ENCODE results near the gene ANKEF1.
"Not testable (repeated sequence)": the region's sequence is repeated elsewhere in the genome, so short reads cannot be mapped to it uniquely, and the experiment has no call there.

Gene ANKEF1

DNA sequence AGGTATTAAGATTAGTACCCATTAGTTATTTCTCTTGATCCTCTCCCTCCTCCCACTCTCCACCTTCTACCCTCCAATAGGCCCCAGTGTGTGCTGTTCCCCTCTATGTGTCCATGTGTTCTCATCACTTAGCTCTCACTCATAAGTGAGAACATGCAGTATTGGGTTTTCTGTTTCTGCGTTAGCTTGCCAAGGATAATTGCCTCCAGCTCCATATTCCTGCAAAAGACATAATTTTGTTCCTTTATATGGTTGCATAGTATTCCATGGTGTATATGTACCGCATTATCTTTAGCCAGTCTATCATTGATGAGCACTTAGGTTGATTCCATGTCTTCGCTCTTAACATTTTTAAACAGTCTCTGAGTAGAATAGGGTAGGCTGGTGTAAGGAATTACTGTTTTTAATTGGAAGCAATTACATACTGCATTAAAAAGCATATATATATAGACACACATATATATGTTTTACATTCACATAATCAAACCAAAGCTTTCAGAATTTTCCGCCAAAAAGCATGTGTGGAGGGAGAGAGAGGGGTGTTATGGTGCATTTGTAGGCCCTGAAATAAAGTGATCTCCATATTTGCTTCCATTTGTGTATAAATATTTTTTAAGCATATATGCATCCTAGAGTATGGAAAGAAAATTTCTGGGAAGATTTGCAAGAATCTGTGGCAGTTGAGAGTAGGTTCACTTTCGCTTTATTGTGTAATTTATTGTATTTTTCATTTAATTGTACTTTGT, 709 bp upstream of the ANKEF1 start:
- DNase-seq, result no peak

DNA sequence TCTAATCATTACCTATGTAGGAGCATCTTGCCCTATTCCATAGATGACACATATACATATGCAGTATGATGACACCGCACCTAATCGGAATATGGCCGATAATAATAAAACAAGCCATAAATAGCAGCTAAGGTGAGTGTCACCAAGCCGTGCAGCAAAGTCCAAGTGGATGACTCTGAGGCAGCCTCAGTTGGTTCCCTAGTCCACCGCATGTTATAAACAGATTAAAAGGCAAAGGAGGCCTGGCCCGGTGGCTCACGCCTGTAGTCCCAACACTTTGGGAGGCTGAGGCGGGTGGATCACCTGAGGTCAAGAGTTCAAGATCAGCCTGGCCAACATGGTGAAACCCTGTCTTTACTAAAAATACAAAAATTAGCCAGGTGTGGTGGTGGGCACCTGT, 1.5 kb downstream of the ANKEF1 start:
- not testable (repeated sequence) for DNase-seq

DNA sequence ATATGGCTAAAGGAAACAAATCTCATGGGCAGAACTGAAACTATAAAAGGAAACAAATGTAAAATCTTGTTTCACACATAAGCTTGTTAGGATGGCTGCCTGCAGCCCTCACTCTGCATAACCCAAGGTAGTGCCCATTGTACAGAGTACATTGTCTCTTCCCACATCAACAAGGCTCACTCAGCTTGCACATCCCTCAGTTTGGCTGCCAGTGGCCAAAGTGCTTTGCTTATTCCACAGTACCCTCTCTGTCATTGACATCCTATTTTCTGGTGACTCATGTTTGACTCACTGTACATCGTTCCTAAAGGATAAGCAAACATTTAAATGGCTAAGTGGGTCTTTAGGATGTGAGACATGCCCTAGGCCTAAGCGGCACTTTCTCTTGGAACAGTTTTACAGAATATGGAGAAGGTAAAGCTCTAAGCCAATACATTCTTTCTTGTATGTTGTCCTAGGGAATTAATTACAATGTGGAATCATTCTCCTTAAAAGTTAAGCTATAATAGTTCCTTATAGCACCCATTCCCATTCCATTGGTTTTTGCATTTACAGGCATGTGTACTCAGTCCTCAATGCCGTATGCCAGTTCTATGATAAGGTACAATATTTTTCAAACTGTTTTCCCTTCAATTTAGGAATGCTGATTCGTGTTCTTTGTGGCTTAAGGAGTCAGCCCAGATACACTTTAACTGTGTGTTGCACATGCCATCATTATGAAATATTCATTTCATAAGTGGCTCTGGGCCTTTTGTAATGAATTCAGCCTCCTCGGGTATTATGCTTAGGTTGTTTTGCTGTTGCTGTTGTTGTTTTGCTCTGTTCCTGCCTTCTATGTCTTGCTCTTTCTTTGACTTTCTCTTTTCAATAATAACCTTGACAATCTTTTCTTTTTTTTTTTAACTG, 5.5 kb downstream of the ANKEF1 start:
- DNase-seq, result peak; percentile 60 to 78

DNA sequence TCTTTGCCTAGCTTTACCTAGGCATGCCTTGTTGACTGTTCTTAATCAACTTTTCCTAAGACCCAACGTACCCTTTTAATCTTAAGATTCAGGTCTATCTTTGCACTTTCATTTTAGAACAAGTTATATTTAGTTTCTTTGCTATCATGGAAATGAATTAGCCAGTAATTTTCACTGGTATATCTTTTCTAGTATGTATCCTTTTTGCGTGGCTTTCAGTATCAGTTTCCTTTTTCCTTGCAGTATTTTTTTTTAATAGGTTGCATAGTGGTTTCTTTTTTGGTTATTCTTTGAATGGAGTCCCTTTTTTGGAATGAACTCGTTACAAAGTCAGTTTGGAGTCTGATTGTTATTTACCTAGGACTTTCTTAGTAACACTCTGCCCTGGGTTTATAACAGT, 7.3 kb downstream of the ANKEF1 start:
- no peak for DNase-seq

DNA sequence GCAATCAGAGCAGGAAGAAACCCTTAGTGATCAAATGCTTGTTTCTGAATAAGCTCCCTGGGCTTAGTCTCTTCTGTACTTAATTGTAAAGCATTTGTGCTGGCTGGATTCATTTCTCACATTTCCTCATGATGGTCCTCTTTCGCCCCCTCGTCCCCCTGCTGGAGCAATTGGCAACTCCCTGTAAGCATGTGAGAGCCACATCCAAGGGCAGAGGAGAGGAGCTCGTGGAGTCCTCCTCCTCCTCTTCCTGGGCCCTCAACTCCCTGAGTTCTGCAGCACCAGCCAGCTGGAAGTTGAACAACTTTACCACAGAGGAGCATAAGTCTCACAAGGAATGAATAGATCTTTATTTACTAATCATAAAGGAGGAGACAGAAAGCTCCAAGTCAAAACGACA, 12.6 kb downstream of the ANKEF1 start:
- peak in 1 of 2 donors; percentile 17 for DNase-seq

DNA sequence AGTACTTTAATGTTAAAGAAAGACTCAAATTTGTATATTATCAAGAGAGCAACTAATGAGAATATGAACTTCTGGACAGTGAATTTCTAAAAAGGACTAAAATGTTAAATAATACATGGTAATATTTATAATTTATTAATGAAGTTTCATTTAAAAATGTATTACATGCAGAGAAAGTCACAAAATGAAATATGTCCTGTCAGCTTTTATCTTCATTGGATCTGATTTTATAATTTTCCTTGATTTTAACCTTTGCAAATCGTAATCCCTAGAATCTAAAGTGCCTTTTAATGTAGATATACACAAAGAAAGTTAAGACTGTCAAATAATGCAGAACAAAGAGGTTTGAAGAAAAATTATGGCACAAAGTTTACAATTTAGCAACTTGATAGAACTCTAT, 16.4 kb downstream of the ANKEF1 start:
- no peak for DNase-seq

DNA sequence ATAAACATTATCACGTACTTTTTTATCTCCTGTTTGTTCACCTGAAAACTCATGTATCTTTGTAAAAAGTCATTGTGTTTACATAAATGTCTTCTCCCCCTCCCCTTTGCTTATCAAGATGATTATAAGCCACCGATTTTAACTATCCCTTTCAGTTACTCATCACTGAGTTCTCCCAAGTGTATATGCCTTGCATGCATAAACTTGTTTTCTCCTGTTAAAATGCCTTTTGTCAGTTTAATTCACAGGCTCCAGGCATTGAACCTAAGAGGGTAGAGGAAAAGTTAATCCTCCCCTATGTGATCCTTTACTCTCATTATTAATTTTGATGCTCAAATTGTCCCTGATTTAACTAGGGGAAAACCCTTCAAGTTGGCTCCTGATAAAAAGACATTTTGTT, 24.2 kb downstream of the ANKEF1 start:
- DNase-seq, result no peak

DNA sequence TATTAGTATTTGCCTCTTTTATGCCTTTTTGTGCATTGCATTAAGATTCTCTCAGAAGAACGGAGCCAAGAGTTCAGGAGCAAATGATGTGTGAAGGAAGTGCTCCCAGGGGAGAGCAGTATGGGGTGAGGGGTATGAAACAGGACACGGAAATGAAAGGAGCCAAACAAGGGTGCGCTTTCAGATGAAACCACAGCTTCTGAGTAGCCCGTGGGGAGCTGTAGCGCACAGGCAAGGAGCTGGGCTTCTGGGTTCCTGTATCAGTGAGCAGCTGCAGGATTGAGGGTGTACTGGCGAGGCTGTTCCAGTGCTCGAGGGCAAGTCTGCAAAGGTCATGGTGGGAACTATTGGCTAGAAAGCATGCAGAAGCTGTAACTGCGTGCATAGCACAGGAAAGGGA, 25.4 kb downstream of the ANKEF1 start:
- no peak for DNase-seq

DNA sequence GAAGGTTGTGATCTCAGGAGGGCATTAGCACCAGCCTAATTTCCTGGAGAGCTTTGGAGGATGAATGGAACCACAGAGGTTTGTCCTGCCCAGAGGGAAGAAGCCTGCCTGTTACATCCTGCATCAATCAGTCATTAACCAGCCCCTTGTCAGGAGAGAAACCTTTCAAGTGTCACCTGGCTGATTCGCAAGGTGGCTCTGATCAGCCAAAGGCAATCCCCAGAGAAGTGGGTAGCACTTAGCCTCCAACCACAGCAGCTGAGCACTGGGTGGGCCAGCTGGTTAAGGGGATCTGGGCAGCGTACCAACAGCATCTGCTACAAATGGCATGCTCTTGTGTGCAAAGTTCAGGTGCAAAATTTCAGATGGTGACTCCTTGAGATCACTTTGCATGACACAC, 26.9 kb downstream of the ANKEF1 start:
- DNase-seq, result no peak

DNA sequence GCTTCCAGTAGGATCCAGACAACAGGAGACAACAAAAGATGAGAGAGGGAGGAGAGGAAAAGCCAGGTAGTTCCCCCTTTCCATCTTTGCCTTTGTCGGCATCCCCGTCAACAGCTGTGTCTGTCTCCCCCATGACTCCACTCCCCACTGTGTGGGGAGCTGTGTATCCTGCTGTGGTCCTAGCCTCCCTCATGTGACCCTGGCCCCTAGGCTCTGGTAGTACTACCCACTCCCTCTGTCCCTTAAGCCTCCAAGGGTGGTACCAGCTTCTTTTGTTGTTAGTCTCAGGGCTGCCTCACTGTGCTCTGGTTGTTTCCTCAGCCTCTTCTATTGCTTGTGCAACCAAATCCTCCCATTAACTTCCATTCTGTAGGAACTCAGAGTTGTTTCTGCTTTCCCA, 28.7 kb downstream of the ANKEF1 start:
- no peak for DNase-seq

DNA sequence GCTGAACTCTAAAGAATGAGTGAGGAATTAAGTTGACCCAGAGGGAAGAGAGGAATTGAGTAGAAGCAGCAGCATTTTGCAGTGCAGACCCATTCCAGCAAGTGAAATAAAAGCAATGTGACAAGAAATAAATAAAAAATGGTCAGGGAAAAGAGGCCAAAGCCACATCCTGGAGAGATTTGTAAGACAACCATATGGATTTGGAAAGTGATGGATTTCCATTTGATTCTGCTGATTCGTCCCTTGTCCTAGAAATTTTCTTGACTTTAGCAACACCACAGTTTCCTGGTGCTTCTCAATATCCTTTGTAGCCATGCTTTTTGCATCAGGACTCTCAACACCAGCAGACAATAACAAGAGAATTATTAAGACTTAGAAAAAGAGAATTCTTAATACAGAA, 29.8 kb downstream of the ANKEF1 start:
- no peak for DNase-seq

DNA sequence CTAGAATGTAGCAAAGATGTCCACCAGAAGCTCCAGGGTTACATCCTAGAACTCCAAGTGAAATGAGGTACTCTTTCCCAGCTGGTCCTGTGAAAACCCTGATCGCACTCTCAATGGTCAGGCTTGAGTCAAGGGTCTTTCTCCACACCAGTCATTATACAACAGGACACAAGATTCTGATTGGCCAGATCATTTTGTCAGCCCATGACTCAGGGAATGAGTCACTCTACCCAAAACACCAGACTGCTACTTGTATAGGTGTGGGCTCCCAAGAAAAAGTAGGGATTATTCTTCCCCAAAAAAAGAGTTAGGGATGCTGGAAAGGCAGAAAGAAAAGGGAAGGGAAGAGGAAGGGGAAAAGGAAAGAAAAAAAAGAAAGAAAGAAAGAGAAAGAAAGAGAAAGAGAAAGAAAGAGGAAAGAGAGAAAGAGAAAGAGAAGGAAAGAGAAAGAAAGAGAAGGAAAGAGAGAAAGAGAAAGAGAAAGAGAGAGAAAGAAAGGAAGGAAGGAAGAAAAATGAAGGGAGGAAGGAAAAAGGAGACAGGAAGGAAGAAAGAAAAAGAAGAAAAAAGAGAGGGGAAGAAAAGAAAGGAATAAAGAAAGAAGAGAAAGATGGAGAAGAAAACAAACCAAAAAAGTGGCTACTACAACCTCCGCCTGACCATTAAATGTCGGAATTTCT, 30.5 kb downstream of the ANKEF1 start:
- DNase-seq, result no peak

DNA sequence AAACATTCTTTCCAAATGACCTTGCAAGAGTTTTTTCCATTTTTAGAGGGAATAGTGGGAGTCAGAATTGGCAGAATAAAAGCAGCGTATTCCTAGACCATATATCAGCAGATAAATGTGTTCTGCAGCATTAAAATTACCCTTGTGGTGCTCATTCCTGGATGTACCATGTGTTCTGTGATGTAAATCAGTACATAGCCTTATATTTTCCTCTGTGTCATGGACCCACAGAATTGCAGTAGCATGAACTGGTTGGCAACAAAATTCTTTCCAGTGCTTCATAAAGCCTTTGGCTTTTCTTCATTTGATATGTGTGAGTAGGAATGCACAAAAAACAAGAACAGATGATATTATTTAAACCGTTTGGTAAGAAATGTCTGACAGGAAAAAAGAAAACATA, 32.5 kb downstream of the ANKEF1 start:
- DNase-seq, result no peak

DNA sequence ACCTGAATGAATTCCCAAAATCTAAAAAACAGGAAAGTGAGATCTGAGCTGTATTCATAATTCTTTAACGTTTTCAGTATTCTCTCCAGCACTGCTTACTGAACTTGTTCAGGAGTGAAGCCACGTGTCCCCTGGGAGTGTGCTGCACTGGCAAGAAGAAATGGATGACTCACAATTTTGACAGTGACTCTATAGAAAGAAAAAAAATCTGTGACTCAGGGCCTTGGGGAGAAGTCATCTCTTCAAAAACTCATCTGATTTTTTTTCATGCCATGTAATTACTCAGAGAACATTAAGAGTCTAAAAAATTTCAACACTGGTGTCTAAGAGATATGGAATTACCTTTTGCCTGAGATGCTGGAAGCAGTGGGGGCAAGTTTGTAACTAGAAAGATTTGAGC, 39.7 kb downstream of the ANKEF1 start:
- peak; percentile 51 to 55 for DNase-seq

DNA sequence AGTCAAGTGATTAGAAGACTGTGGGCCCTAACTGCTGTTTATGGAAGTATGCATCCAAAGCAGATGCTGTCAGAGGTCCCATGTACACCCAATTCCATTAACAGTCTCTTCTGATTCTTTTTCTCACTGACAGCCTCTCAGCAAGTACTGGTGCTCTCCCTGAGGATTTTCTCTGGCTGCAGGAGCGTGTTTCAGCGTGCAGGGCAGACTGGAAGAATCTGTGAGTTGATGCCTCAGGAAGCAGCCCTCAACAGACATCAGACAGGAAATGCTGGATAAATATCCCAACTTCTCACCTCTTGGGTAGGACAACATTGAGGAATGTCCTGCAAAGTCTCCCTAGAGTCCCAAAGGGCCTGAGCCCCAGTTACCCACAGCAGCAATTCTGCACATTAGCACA, 40.8 kb downstream of the ANKEF1 start:
- DNase-seq, result no peak

DNA sequence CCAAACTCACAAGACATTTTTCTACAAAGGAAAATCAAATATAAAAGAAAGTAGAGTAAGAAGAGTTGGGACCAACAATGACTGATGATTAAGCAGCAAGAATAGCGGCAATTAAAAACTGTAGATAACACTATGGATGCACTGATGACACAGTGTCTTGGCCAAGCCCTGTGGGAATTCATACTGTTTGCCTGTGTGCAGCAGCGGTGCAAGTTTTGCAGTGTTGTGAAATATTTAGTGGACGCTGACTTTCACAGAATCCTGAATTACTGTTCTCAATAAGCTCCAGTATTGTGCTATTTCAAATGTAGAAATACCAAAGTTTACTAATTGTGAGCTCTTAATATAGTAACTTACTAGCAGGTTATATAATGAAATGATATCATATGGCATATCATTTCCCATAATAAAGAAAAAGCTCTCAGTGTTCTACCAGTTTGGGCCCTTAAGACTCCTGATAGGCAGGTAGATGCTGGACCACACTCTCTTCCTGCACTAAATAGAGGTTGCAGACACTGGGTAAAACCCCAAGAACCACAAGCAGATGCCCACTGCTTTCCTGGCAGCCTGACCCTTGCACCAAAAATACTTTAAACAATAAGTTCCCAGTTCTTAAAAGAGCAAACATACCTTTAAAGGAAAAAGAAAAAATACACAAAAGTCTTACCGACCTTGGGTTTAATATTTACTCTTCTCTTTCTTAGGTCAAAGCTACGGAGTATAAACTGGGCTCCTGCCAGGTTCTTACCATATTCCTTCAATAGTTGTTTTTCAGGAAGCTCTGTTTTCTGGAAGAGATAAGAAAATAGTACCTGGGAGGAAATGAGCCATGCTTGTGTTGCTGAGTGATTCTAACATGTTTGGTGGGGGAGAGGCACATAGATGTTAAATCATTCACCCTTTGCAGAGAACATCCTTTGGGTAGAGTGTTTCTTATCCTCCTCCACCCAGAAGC, 41.6 kb downstream of the ANKEF1 start:
- DNase-seq, result no peak

DNA sequence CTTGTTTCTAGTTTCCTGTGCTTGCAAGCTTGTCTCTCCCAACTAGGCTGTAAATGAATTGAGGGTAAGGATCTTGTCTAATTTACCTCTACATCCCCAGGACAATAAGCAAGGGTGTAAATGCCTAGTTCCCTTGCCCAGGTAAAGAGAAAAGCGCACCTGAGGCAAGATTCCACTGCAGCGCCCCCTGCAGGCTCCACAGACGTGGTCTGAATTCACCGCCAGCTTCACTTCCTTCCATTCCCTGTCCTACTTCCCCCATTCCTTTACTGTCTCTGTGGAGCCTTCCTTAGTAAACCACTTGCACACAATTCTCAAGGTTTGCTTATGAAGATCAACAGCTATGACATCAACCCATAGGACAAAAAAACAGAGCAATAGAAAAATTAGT, 42.3 kb downstream of the ANKEF1 start:
- no peak for DNase-seq

DNA sequence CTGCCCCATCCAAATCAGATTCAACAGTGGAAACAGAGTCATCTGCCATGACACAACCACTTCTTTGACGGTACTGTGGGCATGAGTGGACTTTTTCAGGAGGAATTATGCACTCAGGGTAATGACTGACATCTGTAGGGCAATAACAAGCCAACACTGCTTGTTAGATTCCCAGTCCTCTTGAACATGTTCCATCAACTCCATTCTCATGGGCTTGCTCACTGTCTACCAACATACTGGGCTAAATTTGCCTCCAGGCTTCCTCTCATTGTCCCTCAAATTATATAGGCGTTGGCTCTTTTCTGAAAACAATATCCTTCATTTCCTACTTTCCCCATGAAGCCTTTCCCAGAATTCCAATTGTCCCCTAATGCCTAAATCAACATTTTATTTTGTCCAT, 43.1 kb downstream of the ANKEF1 start:
- no peak for DNase-seq

DNA sequence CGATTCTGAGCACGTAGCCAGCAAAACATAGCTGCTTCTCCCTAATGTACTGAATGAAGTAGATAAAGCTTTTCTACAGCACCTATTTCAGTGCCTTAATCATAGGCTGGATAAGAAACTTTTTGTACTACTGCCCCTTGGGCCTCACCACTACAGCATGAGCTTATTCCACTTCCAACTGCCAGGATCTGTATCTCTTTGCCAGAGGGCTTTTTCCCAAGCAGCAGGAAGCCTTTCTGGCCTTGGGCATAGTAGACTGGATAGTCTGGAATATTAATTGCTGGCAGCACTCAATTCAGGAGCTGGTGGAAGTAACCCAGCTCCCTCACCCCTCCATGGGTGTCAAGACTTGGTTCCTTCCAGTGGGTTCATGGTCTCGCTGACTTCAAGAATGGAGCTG, 43.6 kb downstream of the ANKEF1 start:
- DNase-seq, result no peak

DNA sequence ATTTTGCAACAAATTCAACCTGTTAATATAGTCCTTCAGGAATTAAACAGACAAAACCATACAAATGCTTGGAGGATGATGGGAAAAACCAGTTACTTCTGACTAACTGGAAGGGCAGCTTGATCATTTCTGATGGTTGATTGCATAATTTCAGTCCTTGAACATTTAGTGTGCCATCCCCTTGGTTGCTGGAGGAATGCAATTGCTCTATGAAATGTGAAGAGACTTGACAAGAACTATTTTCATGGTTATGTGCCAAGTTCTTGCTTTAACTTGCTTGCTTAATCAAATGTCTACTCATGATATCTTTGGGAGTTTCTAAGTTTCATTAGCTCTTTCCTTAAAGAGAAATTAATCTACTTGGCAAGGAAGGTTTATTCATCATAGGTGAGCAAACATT, 45.2 kb downstream of the ANKEF1 start:
- DNase-seq, result no peak

DNA sequence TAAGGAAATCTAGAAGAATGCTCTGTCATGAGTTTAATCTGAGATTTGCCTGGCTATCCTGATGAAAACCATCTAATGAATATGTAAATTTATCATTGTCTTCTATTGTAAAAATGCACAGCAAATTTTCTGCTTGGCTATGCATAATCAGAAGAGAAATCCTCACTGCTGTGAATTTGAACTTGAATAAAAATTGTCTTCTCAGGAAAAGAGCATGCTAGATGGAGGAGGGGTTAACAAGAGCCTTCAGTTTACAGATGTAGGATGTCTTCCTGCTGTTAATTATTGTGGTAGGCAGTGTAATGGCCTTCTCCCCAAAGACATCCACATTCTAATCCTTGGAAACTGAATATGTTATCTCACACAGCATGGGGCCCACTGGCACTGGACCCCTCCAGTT, 45.8 kb downstream of the ANKEF1 start:
- no peak for DNase-seq

DNA sequence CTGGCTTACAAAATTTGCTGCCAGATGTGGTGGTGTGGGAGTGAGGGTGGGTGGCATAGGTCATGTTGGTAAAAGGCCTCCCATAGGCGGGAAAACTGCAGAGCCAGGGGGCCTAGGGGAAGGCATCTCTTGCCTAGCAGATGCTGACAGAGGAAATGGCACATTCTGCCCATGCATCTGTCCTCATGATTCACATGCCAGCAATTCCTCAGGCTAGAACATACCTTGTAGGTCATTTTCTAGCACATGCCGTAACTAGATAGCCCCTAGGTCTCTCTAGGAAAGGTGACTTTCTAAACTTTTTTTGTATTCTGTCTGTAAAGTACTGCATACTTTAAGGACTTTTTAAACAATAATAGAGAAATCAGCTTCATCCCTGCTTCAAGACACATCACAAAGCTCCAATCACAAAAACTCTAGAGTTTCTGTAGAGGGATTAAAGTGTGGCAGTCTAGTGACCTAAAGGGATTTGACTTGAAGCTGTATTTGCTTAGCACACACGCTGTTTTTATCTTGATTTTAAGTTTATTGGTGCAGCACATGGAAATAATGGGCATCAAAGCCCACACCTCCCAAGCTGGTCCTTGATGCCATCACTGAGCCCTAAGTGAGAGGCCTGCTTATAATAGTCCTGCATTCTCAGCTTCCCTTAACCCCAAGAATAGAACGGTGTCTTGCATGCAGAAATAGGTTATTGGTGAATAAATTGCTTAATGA, 55.2 kb downstream of the ANKEF1 start:
- no peak for DNase-seq

Measured in inflammatory macrophage (primary cell).